GM23338 (cell line): ENCODE data around the gene PUDP.

Experiments
- CREB1 ChIP-seq: fragments of 250-450 bp; sonication (Bioruptor Pico); IDR thresholded peaks from 2 replicates; pipeline ENCODE4 v1.5.0; 2020; ENCODE audit warnings: low read depth, mild to moderate bottlenecking, moderate library complexity
- EZH2 ChIP-seq: fragments of 200-600 bp; sonication (generic); IDR thresholded peaks from one replicate; pipeline ENCODE4 v1.8.0; 2017; ENCODE audit warnings: antibody characterized with exemption, mild to moderate bottlenecking, low read depth; ENCODE audit not compliant: unreplicated experiment
- POLR2AphosphoS5 ChIP-seq: IDR thresholded peaks from 2 replicates; pipeline ENCODE4 v1.6.1; 2016; ENCODE audit warnings: antibody characterized with exemption, low read depth
- TF ChIP-seq, protein P1 (sequence below), 2 experiments: fragments of 200-600 bp in 1 of 2; sonication (generic) in 1 of 2; conservative IDR thresholded peaks; 2 replicates each; pipeline versions ENCODE4 v1.5.1 to v1.6.1; 2016 to 2017; ENCODE audit warnings: antibody characterized with exemption in 2 of 2, low read depth in 2 of 2, mild to moderate bottlenecking in 2 of 2, moderate library complexity in 1 of 2

GRCh38 chrX:7047951-7048350 lies 100.0 kb downstream of the PUDP start:
- TF ChIP-seq, protein P1, sequence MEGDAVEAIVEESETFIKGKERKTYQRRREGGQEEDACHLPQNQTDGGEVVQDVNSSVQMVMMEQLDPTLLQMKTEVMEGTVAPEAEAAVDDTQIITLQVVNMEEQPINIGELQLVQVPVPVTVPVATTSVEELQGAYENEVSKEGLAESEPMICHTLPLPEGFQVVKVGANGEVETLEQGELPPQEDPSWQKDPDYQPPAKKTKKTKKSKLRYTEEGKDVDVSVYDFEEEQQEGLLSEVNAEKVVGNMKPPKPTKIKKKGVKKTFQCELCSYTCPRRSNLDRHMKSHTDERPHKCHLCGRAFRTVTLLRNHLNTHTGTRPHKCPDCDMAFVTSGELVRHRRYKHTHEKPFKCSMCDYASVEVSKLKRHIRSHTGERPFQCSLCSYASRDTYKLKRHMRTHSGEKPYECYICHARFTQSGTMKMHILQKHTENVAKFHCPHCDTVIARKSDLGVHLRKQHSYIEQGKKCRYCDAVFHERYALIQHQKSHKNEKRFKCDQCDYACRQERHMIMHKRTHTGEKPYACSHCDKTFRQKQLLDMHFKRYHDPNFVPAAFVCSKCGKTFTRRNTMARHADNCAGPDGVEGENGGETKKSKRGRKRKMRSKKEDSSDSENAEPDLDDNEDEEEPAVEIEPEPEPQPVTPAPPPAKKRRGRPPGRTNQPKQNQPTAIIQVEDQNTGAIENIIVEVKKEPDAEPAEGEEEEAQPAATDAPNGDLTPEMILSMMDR (conservative IDR thresholded peaks at IDR 0.05; ENCODE audit: low read depth in 2 of 2): peak; percentile 44 to 53
- no peak for TF ChIP-seq POLR2AphosphoS5
- no peak for TF ChIP-seq CREB1
- no peak for TF ChIP-seq EZH2
